Neural cell (in vitro differentiated cells): Measurements from ENCODE around the gene ACSS2. TPM values are rescaled to one million over a fixed set of nuclear protein-coding genes. Genes with fewer than 3 reads are reported as not detected.

Experiments used
- H2AFZ ChIP-seq: fragments of 200-600, 300-800 bp; sonication (generic), shearing (Covaris generic); 2 replicates; pipeline ENCODE4 v1.6.0; 2014; ENCODE audit warnings: low read depth, mild to moderate bottlenecking, antibody characterized with exemption, low read length, moderate library complexity
- H3F3A ChIP-seq: fragments of 200-600 bp; shearing (Covaris generic); 2 replicates; pipeline ENCODE4 v1.6.1; 2016; ENCODE audit warnings: mild to moderate bottlenecking, moderate library complexity, mixed read lengths, antibody characterized with exemption, low read length; ENCODE audit not compliant: insufficient read depth, poor library complexity, severe bottlenecking
- H3K27ac ChIP-seq: fragments of 200-600, 300-800 bp; sonication (generic), shearing (Covaris generic); 2 replicates; pipeline ENCODE4 v1.5.1; 2014; ENCODE audit warnings: mild to moderate bottlenecking, low read length, moderate library complexity
- H3K27me3 ChIP-seq: fragments of 300-800, 200-600 bp; sonication (generic), shearing (Covaris generic); 2 replicates; pipeline ENCODE4 v1.6.0; 2014; ENCODE audit warnings: mild to moderate bottlenecking, low read depth, low read length, moderate library complexity; ENCODE audit not compliant: insufficient read depth
- H3K36me3 ChIP-seq: fragments of 300-800, 200-600 bp; sonication (generic), shearing (Covaris generic); 2 replicates; pipeline ENCODE4 v1.5.1; 2014; ENCODE audit warnings: mild to moderate bottlenecking, antibody characterized with exemption, low read length, moderate library complexity; ENCODE audit not compliant: insufficient read depth
- H3K4me2 ChIP-seq: fragments of 300-800, 200-600 bp; sonication (generic), shearing (Covaris generic); 2 replicates; pipeline ENCODE4 v1.6.0; 2014; ENCODE audit warnings: mild to moderate bottlenecking, low read length
- H3K4me3 ChIP-seq: fragments of 300-800, 200-600 bp; sonication (generic), shearing (Covaris generic); 2 replicates; pipeline ENCODE4 v1.5.1; 2014; ENCODE audit warnings: mild to moderate bottlenecking, low read length, moderate library complexity
- H3K79me2 ChIP-seq: fragments of 200-600 bp; shearing (Covaris generic); replicated peaks from 2 replicates; pipeline ENCODE4 v1.6.0; 2014; ENCODE audit warnings: mild to moderate bottlenecking, low read length, moderate library complexity; ENCODE audit not compliant: insufficient read depth
- H3K9ac ChIP-seq: fragments of 300-800, 200-600 bp; sonication (generic), shearing (Covaris generic); 2 replicates; pipeline ENCODE4 v1.6.1; 2016; ENCODE audit warnings: mild to moderate bottlenecking, low read length, mixed read lengths
- H3K9me2 ChIP-seq: fragments of 200-600 bp; shearing (Covaris generic); 2 replicates; pipeline ENCODE4 v1.6.1; 2016; ENCODE audit warnings: mild to moderate bottlenecking, low read length, mixed read lengths; ENCODE audit not compliant: insufficient read depth
- H3K9me3 ChIP-seq: fragments of 200-600, 300-800 bp; sonication (generic), shearing (Covaris generic); 2 replicates; pipeline ENCODE4 v1.6.1; 2016; ENCODE audit warnings: mild to moderate bottlenecking, mixed run types, low read length, moderate library complexity, mixed read lengths
- H4K20me1 ChIP-seq: fragments of 200-600 bp; shearing (Covaris generic); 2 replicates; pipeline ENCODE4 v1.6.1; 2016; ENCODE audit warnings: mild to moderate bottlenecking, mixed run types; ENCODE audit not compliant: insufficient read depth
- EP300 ChIP-seq: fragments of 450-650 bp; conservative IDR thresholded peaks from 2 replicates; pipeline ENCODE4 v1.6.1; 2014; ENCODE audit warnings: antibody characterized with exemption, mild to moderate bottlenecking, moderate library complexity; ENCODE audit not compliant: poor library complexity, severe bottlenecking
- EZH2 ChIP-seq: fragments of 200-600, 300-800 bp; shearing (Covaris generic), sonication (generic); IDR thresholded peaks from 2 replicates; pipeline ENCODE4 v1.6.1; 2014; ENCODE audit warnings: antibody characterized with exemption, low read length, borderline replicate concordance, mild to moderate bottlenecking; ENCODE audit not compliant: insufficient read depth, poor library complexity, severe bottlenecking
- MXI1 ChIP-seq: fragments of 450-650 bp; conservative IDR thresholded peaks from 2 replicates; pipeline ENCODE4 v1.6.1; 2014; ENCODE audit warnings: antibody characterized with exemption, mild to moderate bottlenecking; ENCODE audit not compliant: poor library complexity, severe bottlenecking
- POLR2AphosphoS5 ChIP-seq: IDR thresholded peaks from 2 replicates; pipeline ENCODE4 v1.6.1; 2012
- RAD21 ChIP-seq: fragments of 450-650 bp; conservative IDR thresholded peaks from 2 replicates; pipeline ENCODE4 v1.6.1; 2014; ENCODE audit warnings: antibody characterized with exemption, mild to moderate bottlenecking, moderate library complexity
- SMC3 ChIP-seq: fragments of 450-650 bp; conservative IDR thresholded peaks from 2 replicates; pipeline ENCODE4 v1.6.1; 2014; ENCODE audit warnings: antibody characterized with exemption, mild to moderate bottlenecking, moderate library complexity; ENCODE audit not compliant: poor library complexity
- TAF1 ChIP-seq: IDR thresholded peaks from 2 replicates; pipeline ENCODE4 v1.6.1; 2012; ENCODE audit warnings: low read depth
- polyA plus RNA-seq: library from polyadenylated mRNA; depleted of rRNA; stranded (reverse); fragments of >200 nt; gene quantifications from 2 replicates; pipeline ENCODE4 v1.2.3, GENCODE V29; 2014
- TF ChIP-seq, protein P1 (sequence below): IDR thresholded peaks from 2 replicates; pipeline ENCODE4 v1.6.1; 2012; ENCODE audit warnings: borderline replicate concordance
- TF ChIP-seq, protein P2 (sequence below): fragments of 450-650 bp; IDR thresholded peaks from 2 replicates; pipeline ENCODE4 v1.5.1; 2014; ENCODE audit warnings: antibody characterized with exemption, mild to moderate bottlenecking, moderate library complexity; ENCODE audit not compliant: poor library complexity, severe bottlenecking

Gene ACSS2
- polyA plus RNA-seq, 1 donor from 2014 or later, result 12.3 TPM

DNA sequence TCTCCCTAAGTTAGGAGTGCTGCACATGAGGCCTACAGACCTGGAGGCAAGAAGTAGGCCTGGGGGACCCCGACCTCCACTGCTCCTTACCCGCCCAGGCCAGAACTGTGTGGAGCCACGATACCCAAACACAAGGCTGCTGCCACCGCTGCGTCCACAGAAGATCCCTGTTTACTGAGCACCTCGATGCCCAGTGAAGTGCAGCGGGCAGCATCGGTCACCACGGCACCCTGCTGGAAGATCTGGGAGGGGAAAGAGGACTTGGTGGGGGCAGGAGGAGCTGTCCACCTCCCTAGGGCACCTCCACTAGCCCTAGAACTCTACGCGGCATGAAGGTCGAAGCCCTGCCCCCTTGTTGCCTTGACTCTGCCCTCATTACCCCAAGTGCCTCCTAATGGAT is 13.7 kb upstream of the ACSS2 start:
- peaks cover 6% of the 10 kb centered on the region for H3K36me3 ChIP-seq
- no peaks in the 10 kb centered on the region for H3K27me3 ChIP-seq
- no peaks in the 10 kb centered on the region for H3K79me2 ChIP-seq
- TF ChIP-seq EZH2 (no peak), POLR2AphosphoS5 (no peak), EP300 (no peak), MXI1 (no peak), TAF1 (no peak), SMC3 (no peak), RAD21 (no peak)
- TF ChIP-seq, protein P1, sequence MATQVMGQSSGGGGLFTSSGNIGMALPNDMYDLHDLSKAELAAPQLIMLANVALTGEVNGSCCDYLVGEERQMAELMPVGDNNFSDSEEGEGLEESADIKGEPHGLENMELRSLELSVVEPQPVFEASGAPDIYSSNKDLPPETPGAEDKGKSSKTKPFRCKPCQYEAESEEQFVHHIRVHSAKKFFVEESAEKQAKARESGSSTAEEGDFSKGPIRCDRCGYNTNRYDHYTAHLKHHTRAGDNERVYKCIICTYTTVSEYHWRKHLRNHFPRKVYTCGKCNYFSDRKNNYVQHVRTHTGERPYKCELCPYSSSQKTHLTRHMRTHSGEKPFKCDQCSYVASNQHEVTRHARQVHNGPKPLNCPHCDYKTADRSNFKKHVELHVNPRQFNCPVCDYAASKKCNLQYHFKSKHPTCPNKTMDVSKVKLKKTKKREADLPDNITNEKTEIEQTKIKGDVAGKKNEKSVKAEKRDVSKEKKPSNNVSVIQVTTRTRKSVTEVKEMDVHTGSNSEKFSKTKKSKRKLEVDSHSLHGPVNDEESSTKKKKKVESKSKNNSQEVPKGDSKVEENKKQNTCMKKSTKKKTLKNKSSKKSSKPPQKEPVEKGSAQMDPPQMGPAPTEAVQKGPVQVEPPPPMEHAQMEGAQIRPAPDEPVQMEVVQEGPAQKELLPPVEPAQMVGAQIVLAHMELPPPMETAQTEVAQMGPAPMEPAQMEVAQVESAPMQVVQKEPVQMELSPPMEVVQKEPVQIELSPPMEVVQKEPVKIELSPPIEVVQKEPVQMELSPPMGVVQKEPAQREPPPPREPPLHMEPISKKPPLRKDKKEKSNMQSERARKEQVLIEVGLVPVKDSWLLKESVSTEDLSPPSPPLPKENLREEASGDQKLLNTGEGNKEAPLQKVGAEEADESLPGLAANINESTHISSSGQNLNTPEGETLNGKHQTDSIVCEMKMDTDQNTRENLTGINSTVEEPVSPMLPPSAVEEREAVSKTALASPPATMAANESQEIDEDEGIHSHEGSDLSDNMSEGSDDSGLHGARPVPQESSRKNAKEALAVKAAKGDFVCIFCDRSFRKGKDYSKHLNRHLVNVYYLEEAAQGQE, result no peak
- TF ChIP-seq, protein P2, sequence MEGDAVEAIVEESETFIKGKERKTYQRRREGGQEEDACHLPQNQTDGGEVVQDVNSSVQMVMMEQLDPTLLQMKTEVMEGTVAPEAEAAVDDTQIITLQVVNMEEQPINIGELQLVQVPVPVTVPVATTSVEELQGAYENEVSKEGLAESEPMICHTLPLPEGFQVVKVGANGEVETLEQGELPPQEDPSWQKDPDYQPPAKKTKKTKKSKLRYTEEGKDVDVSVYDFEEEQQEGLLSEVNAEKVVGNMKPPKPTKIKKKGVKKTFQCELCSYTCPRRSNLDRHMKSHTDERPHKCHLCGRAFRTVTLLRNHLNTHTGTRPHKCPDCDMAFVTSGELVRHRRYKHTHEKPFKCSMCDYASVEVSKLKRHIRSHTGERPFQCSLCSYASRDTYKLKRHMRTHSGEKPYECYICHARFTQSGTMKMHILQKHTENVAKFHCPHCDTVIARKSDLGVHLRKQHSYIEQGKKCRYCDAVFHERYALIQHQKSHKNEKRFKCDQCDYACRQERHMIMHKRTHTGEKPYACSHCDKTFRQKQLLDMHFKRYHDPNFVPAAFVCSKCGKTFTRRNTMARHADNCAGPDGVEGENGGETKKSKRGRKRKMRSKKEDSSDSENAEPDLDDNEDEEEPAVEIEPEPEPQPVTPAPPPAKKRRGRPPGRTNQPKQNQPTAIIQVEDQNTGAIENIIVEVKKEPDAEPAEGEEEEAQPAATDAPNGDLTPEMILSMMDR, result no peak
- no peaks in the 10 kb centered on the region for H3K9me3 ChIP-seq
- no peaks in the 10 kb centered on the region for H3K9me2 ChIP-seq
- H3K27ac ChIP-seq, result no peak overlapping the region
- no peak overlapping the region for H2AFZ ChIP-seq
- no peaks in the 10 kb centered on the region for H3F3A ChIP-seq
- no peak overlapping the region for H3K9ac ChIP-seq
- H4K20me1 ChIP-seq, result no peaks in the 10 kb centered on the region
- no peak overlapping the region for H3K4me3 ChIP-seq
- no peak overlapping the region for H3K4me2 ChIP-seq

- no peaks in the 10 kb centered on the region for H4K20me1 ChIP-seq
- TF ChIP-seq EZH2, result no peak
- TF ChIP-seq TAF1, result no peak
- TF ChIP-seq SMC3, result no peak
- TF ChIP-seq, protein P2, result no peak
- TF ChIP-seq, protein P1, result no peak
- no peak for TF ChIP-seq RAD21
- no peak for TF ChIP-seq EP300
- no peak for TF ChIP-seq MXI1
- TF ChIP-seq POLR2AphosphoS5, result no peak
- H3K27me3 ChIP-seq, result no peaks in the 10 kb centered on the region
- H3F3A ChIP-seq, result no peaks in the 10 kb centered on the region
- no peaks in the 10 kb centered on the region for H3K9me3 ChIP-seq
- no peak overlapping the region for H3K4me3 ChIP-seq
- no peak overlapping the region for H2AFZ ChIP-seq
- no peaks in the 10 kb centered on the region for H3K9me2 ChIP-seq
- no peak overlapping the region for H3K4me2 ChIP-seq
- no peak overlapping the region for H3K9ac ChIP-seq
- H3K27ac ChIP-seq, result no peak overlapping the region
- H3K36me3 ChIP-seq, result peaks cover 6% of the 10 kb centered on the region
- H3K79me2 ChIP-seq, result no peaks in the 10 kb centered on the region
Observed at GRCh38 chr20:34863421-34863965, 12.9 kb upstream of the ACSS2 start.
